Measurements from ENCODE around the gene LPP.

Gene LPP

GRCh38 chr3:188331166-188331565 is 177.2 kb downstream of the LPP start:
- no peak for DNase-seq (ENCODE audit: low read depth in 2 of 2)

GRCh38 chr3:188332085-188332484 is 178.1 kb downstream of the LPP start:
- no peak for DNase-seq (ENCODE audit: low read depth in 2 of 2)

GRCh38 chr3:188335656-188336055 is 181.7 kb downstream of the LPP start:
- no peak for DNase-seq (ENCODE audit: low read depth in 2 of 2)

- DNase-seq (ENCODE audit: low read depth in 2 of 2): no peak
Observed at GRCh38 chr3:188336178-188336577, 182.2 kb downstream of the LPP start.

GRCh38 chr3:188337232-188337631 is 183.3 kb downstream of the LPP start:
- DNase-seq (ENCODE audit: low read depth in 2 of 2): no peak

GRCh38 chr3:188338086-188338485 is 184.1 kb downstream of the LPP start:
- no peak for DNase-seq (ENCODE audit: low read depth in 2 of 2)

- peak in 1 of 2 donors; percentile 21 for DNase-seq (ENCODE audit: low read depth in 2 of 2)
Observed at GRCh38 chr3:188339410-188340295, 185.7 kb downstream of the LPP start.

GRCh38 chr3:188341501-188341900 is 187.5 kb downstream of the LPP start:
- DNase-seq (ENCODE audit: low read depth in 2 of 2): no peak

GRCh38 chr3:188342991-188343732 is 189.2 kb downstream of the LPP start:
- DNase-seq (ENCODE audit: low read depth in 2 of 2): no peak

GRCh38 chr3:188343894-188344293 is 189.9 kb downstream of the LPP start:
- DNase-seq (ENCODE audit: low read depth in 2 of 2): no peak

GRCh38 chr3:188345223-188345622 is 191.3 kb downstream of the LPP start:
- DNase-seq (ENCODE audit: low read depth in 2 of 2): no peak

GRCh38 chr3:188348435-188349244 is 194.7 kb downstream of the LPP start:
- no peak for DNase-seq (ENCODE audit: low read depth in 2 of 2)

- DNase-seq (ENCODE audit: low read depth in 2 of 2): no peak
Observed at GRCh38 chr3:188349351-188349901, 195.5 kb downstream of the LPP start.

- DNase-seq (ENCODE audit: low read depth in 2 of 2): no peak
Observed at GRCh38 chr3:188349933-188350332, 196.0 kb downstream of the LPP start.

GRCh38 chr3:188350961-188351360 is 197.0 kb downstream of the LPP start:
- no peak for DNase-seq (ENCODE audit: low read depth in 2 of 2)

GRCh38 chr3:188351648-188352047 is 197.7 kb downstream of the LPP start:
- no peak for DNase-seq (ENCODE audit: low read depth in 2 of 2)

GRCh38 chr3:188352196-188352927 is 198.4 kb downstream of the LPP start:
- DNase-seq (ENCODE audit: low read depth in 2 of 2): no peak

- DNase-seq (ENCODE audit: low read depth in 2 of 2): no peak
Observed at GRCh38 chr3:188353426-188353825, 199.5 kb downstream of the LPP start.

GRCh38 chr3:188358787-188359493 is 205.0 kb downstream of the LPP start:
- no peak for DNase-seq (ENCODE audit: low read depth in 2 of 2)

- DNase-seq (ENCODE audit: low read depth in 2 of 2): no peak
Observed at GRCh38 chr3:188360364-188360881, 206.5 kb downstream of the LPP start.
